HCT116 (cell line): ENCODE measurements around the gene UBQLN4. TPM values are rescaled to one million over a fixed set of nuclear protein-coding genes. Genes with fewer than 3 reads are reported as not detected.
A peak's percentile ranks its signal among the peaks of the same experiment; 100 is the strongest.

Experiments
- ATAC-seq: fragments of 200-7000 bp; cut with Tn5 transposase; 2 replicates; pipeline ENCODE4 v1.9.1; 2020; ENCODE audit warnings: mild to moderate bottlenecking, moderate library complexity
- BruUV-seq: library from RNA; stranded (reverse); fragments of 400-500 nt; replicated peaks from 2 replicates; lab custom pipeline; 2021; lab: Mats Ljungman, UMichigan
- CTCF ChIA-PET: fragments of 300-600 bp; sonication (Branson Sonifier 250); formaldehyde crosslinking; loops from one replicate; lab custom pipeline; 2021; ENCODE audit warnings: antibody characterized with exemption; lab: Charles Lee
- POLR2A ChIA-PET: fragments of 300-600, 350-600 bp; sonication (Branson Sonifier 250); formaldehyde crosslinking; loops from one replicate; lab custom pipeline; 2021; ENCODE audit warnings: antibody characterized with exemption; lab: Charles Lee
- RAD21 ChIA-PET, 2 experiments: fragments of 300-600 bp; sonication (Branson Sonifier 250); formaldehyde crosslinking; loops; one replicate each; lab custom pipeline; 2023; ENCODE audit warnings: low total read pairs in 2 of 2; ENCODE audit not compliant: uncharacterized antibody in 2 of 2, unreplicated experiment in 2 of 2, low non-redundant PET in 1 of 2; lab: Charles Lee
- DNase-seq: peaks from one replicate; pipeline ENCODE4 v3.0.0-alpha.2; 2010; ENCODE audit warnings: low read depth, low spot score
- H2AFZ ChIP-seq: fragments of 200-600 bp; shearing (Covaris generic), sonication (generic); 2 replicates; pipeline ENCODE4 v1.6.1; 2017; ENCODE audit warnings: low read depth, mixed run types, mixed read lengths, antibody characterized with exemption, low read length; ENCODE audit not compliant: poor library complexity, severe bottlenecking
- H3K27ac ChIP-seq: 2 replicates; pipeline ENCODE4 v1.5.1; 2012; ENCODE audit warnings: low read depth, low read length
- H3K27me3 ChIP-seq: fragments of 200-600 bp; sonication (generic); 2 replicates; pipeline ENCODE4 v1.6.1; 2016; ENCODE audit warnings: mixed run types, low read length, mixed read lengths; ENCODE audit not compliant: insufficient read depth
- H3K36me3 ChIP-seq, 2 experiments: fragments of 200-500 bp in 1 of 2; fragments of 200-600 bp in 1 of 2; sonication (Bioruptor generic) in 1 of 2; sonication (generic) in 1 of 2; 2 replicates each; pipeline versions ENCODE4 v1.5.1 to v1.6.1; 2014 to 2016; ENCODE audit warnings: low read length in 2 of 2, inconsistent platforms in 1 of 2, mixed read lengths in 1 of 2, mixed run types in 1 of 2; ENCODE audit not compliant: insufficient read depth in 2 of 2, control insufficient read depth in 1 of 2
- H3K4me1 ChIP-seq, 2 experiments: fragments of 200-600 bp in 1 of 2; sonication (generic) in 1 of 2; 2 replicates each; pipeline versions ENCODE4 v1.5.1 to v1.6.1; 2012 to 2017; ENCODE audit warnings: low read length in 2 of 2, inconsistent platforms in 1 of 2, mild to moderate bottlenecking in 1 of 2, mixed read lengths in 1 of 2, mixed run types in 1 of 2, moderate library complexity in 1 of 2; ENCODE audit not compliant: insufficient read depth in 2 of 2, control insufficient read depth in 1 of 2
- H3K4me2 ChIP-seq: fragments of 200-600 bp; sonication (generic); 2 replicates; pipeline ENCODE4 v1.6.1; 2017; ENCODE audit warnings: mixed run types, low read length, mixed read lengths
- H3K4me3 ChIP-seq, 2 experiments: fragments of 200-600 bp in 1 of 2; sonication (generic) in 1 of 2; replicated peaks in 1 of 2; 2 replicates each; pipeline ENCODE4 v1.5.1; 2011 to 2016; ENCODE audit warnings: low read length in 2 of 2, control low read depth in 1 of 2, low read depth in 1 of 2, mild to moderate bottlenecking in 1 of 2, mixed read lengths in 1 of 2, mixed run types in 1 of 2
- H3K79me2 ChIP-seq: fragments of 200-600 bp; sonication (generic); 2 replicates; pipeline ENCODE4 v1.6.1; 2017; ENCODE audit warnings: mild to moderate bottlenecking, mixed run types, low read length, moderate library complexity, mixed read lengths; ENCODE audit not compliant: insufficient read depth
- H3K9ac ChIP-seq: fragments of 200-600 bp; sonication (generic); 2 replicates; pipeline ENCODE4 v1.6.1; 2016; ENCODE audit warnings: low read length, mixed read lengths
- H3K9me2 ChIP-seq: fragments of 200-600 bp; sonication (generic), shearing (Covaris generic); 2 replicates; pipeline ENCODE4 v1.6.1; 2017; ENCODE audit warnings: mixed run types, mild to moderate bottlenecking, moderate library complexity; ENCODE audit not compliant: insufficient read depth
- H3K9me3 ChIP-seq, 2 experiments: fragments of 200-500 bp in 1 of 2; fragments of 200-600 bp in 1 of 2; sonication (Bioruptor generic) in 1 of 2; sonication (generic) in 1 of 2; 2 replicates each; pipeline ENCODE4 v1.6.1; 2014 to 2017; ENCODE audit warnings: low read length in 2 of 2, mixed read lengths in 2 of 2, inconsistent platforms in 1 of 2, low read depth in 1 of 2, mild to moderate bottlenecking in 1 of 2, mixed run types in 1 of 2, moderate library complexity in 1 of 2; ENCODE audit not compliant: control insufficient read depth in 1 of 2, insufficient read depth in 1 of 2
- H4K20me1 ChIP-seq: fragments of 200-600 bp; sonication (generic), shearing (Covaris generic); 2 replicates; pipeline ENCODE4 v1.6.1; 2017; ENCODE audit warnings: mixed run types, mild to moderate bottlenecking, moderate library complexity; ENCODE audit not compliant: insufficient read depth
- ATF3 ChIP-seq: IDR thresholded peaks from 2 replicates; pipeline ENCODE4 v1.6.1; 2012
- CBX3 ChIP-seq: IDR thresholded peaks from 2 replicates; pipeline ENCODE4 v1.6.1; 2012; ENCODE audit warnings: low read depth
- ELF1 ChIP-seq: IDR thresholded peaks from 2 replicates; pipeline ENCODE4 v1.6.1; 2012; ENCODE audit warnings: low read depth, borderline replicate concordance
- POLR2A ChIP-seq: IDR thresholded peaks from 2 replicates; pipeline ENCODE4 v1.7.0; 2011; ENCODE audit warnings: borderline replicate concordance; ENCODE audit not compliant: insufficient read depth, insufficient read length; ENCODE audit errors: extremely low read depth
- POLR2AphosphoS5 ChIP-seq: IDR thresholded peaks from 2 replicates; pipeline ENCODE4 v1.6.1; 2011; ENCODE audit warnings: mild to moderate bottlenecking, low read depth, low read length, moderate library complexity
- SRF ChIP-seq: IDR thresholded peaks from 2 replicates; pipeline ENCODE4 v1.6.1; 2012; ENCODE audit warnings: low read depth
- TCF7L2 ChIP-seq: IDR thresholded peaks from 2 replicates; pipeline ENCODE4 v1.7.0; 2011; ENCODE audit warnings: borderline replicate concordance, inconsistent platforms; ENCODE audit not compliant: insufficient read depth, insufficient read length; ENCODE audit errors: extremely low read depth
- ZFX ChIP-seq: fragments of 450-650 bp; IDR thresholded peaks from 2 replicates; pipeline ENCODE4 v1.6.1; 2017
- intact Hi-C: fragments of 100-400 bp; cut with micrococcal nuclease; formaldehyde crosslinking; loops from 2 replicates; pipeline ENCODE4 v1.10.0; 2022
- total RNA-seq: library from RNA; stranded (reverse); gene quantifications from one replicate; pipeline ENCODE4 v1.2.1, GENCODE V29; 2021; ENCODE audit not compliant: unreplicated experiment
- TF ChIP-seq, protein P1 (sequence below): IDR thresholded peaks from 2 replicates; pipeline ENCODE4 v1.6.1; 2012; ENCODE audit warnings: low read depth

UBQLN4 gene
- total RNA-seq, 1 experiment from 2014 or later: 68.4 TPM

GRCh38 chr1:156102633-156103511 is 49.3 kb upstream of the UBQLN4 start:
- H3K9me3 ChIP-seq: no peaks in the 10 kb centered on the region
- peak overlapping the region; percentile 84 for H3K9ac ChIP-seq
- H3K4me1 ChIP-seq: peaks cover 71 to 96% of the 10 kb centered on the region in 2 experiments
- ChIA-PET RAD21 (interaction anchor here (0.6 to 3.0 kb wide), 5 partner anchors 20 to 27 kb away, joined by 3 to 14 read pairs (median 7); no protein-coding TSS in a partner anchor), CTCF (interaction anchor here (0.5 to 2.6 kb wide), 6 partner anchors 11 to 27 kb away, joined by 3 to 13 read pairs (median 7); partner anchors contain the start of gene LMNA), POLR2A (interaction anchor here (0.7 to 4.5 kb wide), 8 partner anchors 11 to 302 kb away, joined by 3 to 28 read pairs (median 9); partner anchors contain the start of gene LMNA)
- peak overlapping the region in 1 of 2 experiments; percentile 19; a peak in 2 of 4 replicates for H3K4me3 ChIP-seq
- DNase-seq (no peak), ATAC-seq (peak; percentile 28)
- TF ChIP-seq ZFX (no peak), POLR2AphosphoS5 (peak; percentile 62; the same call in 1 of the 2 replicates), SRF (no peak), POLR2A (peak; percentile 79)
- H3K27ac ChIP-seq: peak overlapping the region; percentile 96
- intact Hi-C loops: no loop called here
- no peaks in the 10 kb centered on the region for H3K36me3 ChIP-seq
- no peaks in the 10 kb centered on the region for H3K27me3 ChIP-seq
- H4K20me1 ChIP-seq: no peaks in the 10 kb centered on the region
- 0 out of 2 replicates have a peak, but pooled peaks cover 3% of the 10 kb centered on the region for H3K79me2 ChIP-seq
- H2AFZ ChIP-seq: no peak overlapping the region
- no TSS peak for BruUV-seq
- H3K9me2 ChIP-seq: no peaks in the 10 kb centered on the region
- peak overlapping the region; percentile 89 for H3K4me2 ChIP-seq

GRCh38 chr1:156101880-156102279 is 48.3 kb upstream of the UBQLN4 start:
- no peaks in the 10 kb centered on the region for H4K20me1 ChIP-seq
- H3K4me1 ChIP-seq: peaks cover 66 to 96% of the 10 kb centered on the region in 2 experiments
- H3K79me2 ChIP-seq: 0 out of 2 replicates have a peak, but pooled peaks cover 3% of the 10 kb centered on the region
- H3K9me2 ChIP-seq: no peaks in the 10 kb centered on the region
- no peak for DNase-seq
- H2AFZ ChIP-seq: no peak overlapping the region
- peak overlapping the region; percentile 14; the same call in 1 of the 2 replicates for H3K9ac ChIP-seq
- no TSS peak for BruUV-seq
- ChIA-PET CTCF (interaction anchor here (2.4 to 2.6 kb wide), 2 partner anchors 24 to 28 kb away, joined by 11 to 13 read pairs; no protein-coding TSS in a partner anchor), RAD21 (interaction anchor here in 1 of 2 experiments (1.9 kb wide), 1 partner anchor 28 kb away, joined by 9 read pairs; no protein-coding TSS in a partner anchor), POLR2A (interaction anchor here (0.7 to 4.5 kb wide), 4 partner anchors 12 to 303 kb away, joined by 3 to 28 read pairs (median 16); partner anchors contain the start of gene LMNA)
- no peak for ATAC-seq
- H3K27ac ChIP-seq: peak overlapping the region; percentile 96; the same call in 1 of the 2 replicates
- H3K4me3 ChIP-seq: no peak overlapping the region
- no peaks in the 10 kb centered on the region for H3K9me3 ChIP-seq
- H3K27me3 ChIP-seq: no peaks in the 10 kb centered on the region
- intact Hi-C loops: no loop called here
- TF ChIP-seq, protein P1, sequence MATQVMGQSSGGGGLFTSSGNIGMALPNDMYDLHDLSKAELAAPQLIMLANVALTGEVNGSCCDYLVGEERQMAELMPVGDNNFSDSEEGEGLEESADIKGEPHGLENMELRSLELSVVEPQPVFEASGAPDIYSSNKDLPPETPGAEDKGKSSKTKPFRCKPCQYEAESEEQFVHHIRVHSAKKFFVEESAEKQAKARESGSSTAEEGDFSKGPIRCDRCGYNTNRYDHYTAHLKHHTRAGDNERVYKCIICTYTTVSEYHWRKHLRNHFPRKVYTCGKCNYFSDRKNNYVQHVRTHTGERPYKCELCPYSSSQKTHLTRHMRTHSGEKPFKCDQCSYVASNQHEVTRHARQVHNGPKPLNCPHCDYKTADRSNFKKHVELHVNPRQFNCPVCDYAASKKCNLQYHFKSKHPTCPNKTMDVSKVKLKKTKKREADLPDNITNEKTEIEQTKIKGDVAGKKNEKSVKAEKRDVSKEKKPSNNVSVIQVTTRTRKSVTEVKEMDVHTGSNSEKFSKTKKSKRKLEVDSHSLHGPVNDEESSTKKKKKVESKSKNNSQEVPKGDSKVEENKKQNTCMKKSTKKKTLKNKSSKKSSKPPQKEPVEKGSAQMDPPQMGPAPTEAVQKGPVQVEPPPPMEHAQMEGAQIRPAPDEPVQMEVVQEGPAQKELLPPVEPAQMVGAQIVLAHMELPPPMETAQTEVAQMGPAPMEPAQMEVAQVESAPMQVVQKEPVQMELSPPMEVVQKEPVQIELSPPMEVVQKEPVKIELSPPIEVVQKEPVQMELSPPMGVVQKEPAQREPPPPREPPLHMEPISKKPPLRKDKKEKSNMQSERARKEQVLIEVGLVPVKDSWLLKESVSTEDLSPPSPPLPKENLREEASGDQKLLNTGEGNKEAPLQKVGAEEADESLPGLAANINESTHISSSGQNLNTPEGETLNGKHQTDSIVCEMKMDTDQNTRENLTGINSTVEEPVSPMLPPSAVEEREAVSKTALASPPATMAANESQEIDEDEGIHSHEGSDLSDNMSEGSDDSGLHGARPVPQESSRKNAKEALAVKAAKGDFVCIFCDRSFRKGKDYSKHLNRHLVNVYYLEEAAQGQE: no peak
- TF ChIP-seq ELF1 (no peak), POLR2AphosphoS5 (no peak), ATF3 (no peak), CBX3 (no peak), TCF7L2 (no peak)
- H3K4me2 ChIP-seq: peak overlapping the region; percentile 89
- no peaks in the 10 kb centered on the region for H3K36me3 ChIP-seq
